ENCODE data around the gene MAS1L.

The MAS1L gene

DNA sequence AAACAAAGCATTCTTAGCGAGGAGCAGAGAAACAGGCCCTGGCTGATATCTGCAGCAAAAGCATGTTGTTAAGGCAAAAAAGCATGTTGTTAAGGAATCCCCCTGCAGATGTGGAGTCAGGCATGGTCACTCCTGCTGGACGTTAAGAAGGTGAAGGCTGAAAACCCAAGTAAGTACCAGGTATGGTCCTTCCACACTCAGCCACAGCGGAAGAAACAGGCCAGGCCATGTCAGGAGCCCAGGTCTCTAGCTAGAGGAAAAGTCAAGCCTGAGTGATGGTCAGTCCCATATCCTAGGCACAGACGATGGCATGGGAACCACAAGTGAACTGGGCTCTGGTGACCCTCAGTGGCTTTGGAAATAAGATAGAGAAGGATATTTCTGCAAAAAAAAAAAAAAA is 32.5 kb upstream of the MAS1L start:
- H3K36me3 ChIP-seq (ENCODE audit: low read depth): no peaks in the 10 kb centered on the region
- no peak for DNase-seq (ENCODE audit: low spot score)
- ATAC-seq (ENCODE audit: low read depth): no peak
- TF ChIP-seq, protein P1, sequence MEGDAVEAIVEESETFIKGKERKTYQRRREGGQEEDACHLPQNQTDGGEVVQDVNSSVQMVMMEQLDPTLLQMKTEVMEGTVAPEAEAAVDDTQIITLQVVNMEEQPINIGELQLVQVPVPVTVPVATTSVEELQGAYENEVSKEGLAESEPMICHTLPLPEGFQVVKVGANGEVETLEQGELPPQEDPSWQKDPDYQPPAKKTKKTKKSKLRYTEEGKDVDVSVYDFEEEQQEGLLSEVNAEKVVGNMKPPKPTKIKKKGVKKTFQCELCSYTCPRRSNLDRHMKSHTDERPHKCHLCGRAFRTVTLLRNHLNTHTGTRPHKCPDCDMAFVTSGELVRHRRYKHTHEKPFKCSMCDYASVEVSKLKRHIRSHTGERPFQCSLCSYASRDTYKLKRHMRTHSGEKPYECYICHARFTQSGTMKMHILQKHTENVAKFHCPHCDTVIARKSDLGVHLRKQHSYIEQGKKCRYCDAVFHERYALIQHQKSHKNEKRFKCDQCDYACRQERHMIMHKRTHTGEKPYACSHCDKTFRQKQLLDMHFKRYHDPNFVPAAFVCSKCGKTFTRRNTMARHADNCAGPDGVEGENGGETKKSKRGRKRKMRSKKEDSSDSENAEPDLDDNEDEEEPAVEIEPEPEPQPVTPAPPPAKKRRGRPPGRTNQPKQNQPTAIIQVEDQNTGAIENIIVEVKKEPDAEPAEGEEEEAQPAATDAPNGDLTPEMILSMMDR (IDR thresholded peaks at IDR 0.05; ENCODE audit: poor library complexity, severe bottlenecking): no peak
- peaks cover 4% of the 10 kb centered on the region for H3K9me3 ChIP-seq (ENCODE audit: severe bottlenecking)
- H3K4me3 ChIP-seq (ENCODE audit: severe bottlenecking): no peak overlapping the region
- peaks cover 10% of the 10 kb centered on the region for H3K27me3 ChIP-seq (ENCODE audit: insufficient read depth, poor library complexity, severe bottlenecking)
- no peak overlapping the region for H3K27ac ChIP-seq (ENCODE audit: poor library complexity, severe bottlenecking)
- H3K4me1 ChIP-seq (ENCODE audit: insufficient read depth, poor library complexity, severe bottlenecking): peaks cover 3% of the 10 kb centered on the region

DNA sequence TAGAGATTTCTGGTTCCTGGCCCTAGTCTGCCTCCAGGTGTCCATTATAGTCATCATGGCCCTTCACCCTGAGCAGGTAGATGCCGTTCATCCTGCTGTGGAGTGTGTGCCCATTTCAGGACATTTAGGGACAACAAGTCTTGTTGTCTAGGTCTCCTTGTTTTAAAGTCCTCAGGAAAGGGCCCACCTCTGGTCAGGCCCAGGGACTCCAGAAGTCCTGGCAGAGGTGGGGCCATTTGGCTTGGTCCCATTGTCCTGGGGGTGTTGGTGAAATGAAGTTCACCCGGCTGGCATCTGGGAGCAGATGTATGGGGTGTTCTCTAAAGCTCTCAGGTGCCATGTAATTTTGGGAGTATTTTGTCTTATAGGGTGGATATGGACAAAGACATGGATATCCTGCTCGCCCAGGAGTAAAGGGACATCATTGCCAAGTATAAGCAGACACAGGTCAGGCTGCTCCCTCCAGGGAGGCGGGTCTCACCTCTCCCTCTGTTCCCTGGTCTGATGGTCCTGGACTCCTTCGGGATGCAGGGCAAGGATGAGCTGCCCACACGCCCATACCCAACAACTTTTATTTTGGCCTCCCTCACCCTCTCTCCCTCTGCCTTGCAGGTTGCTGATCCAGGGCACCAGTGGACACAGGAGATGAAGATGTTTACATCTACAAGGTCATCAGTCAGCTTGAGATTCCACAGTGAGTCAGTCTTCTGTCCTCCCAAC is 31.7 kb upstream of the MAS1L start:
- Histone ChIP-seq H3K27ac (ENCODE audit: poor library complexity, severe bottlenecking) (no peak overlapping the region), H3K4me3 (ENCODE audit: severe bottlenecking) (no peak overlapping the region)

DNA sequence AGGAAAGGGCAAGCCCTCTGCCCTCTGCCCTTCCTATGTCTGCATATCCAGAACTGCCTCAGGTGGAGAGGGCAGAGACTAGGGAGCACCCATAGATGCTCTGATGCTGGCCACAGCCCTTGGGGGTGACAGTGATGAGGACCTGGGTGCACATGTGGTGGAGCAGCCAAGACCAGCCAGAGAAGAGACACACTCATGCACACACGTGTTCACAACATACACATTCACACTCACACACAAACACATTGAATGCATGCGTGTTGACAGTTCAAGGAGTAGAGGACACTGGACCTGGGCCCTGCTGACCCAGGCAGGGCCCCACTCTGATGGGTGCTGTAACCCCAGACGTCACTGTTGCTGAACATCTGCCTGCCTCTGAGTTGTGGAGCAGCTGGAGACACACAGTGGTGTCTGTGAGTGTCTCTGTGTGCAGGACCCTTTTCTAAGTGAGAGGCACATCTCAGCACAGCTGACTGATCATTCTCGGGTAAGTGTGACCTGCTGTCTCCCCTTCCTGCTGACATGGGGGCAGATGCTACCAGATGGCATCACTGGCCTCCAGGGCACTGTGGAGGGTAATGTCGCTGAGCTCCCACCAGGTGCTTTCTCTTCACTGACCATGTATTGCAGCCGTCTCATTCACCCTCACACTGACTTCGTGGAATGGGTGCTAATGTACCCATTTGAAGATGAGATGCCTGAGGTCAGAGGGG is 30.1 kb upstream of the MAS1L start:
- ATAC-seq (ENCODE audit: low read depth) (no peak), DNase-seq (ENCODE audit: low spot score) (no peak)
- no peaks in the 10 kb centered on the region for H3K27me3 ChIP-seq (ENCODE audit: insufficient read depth, poor library complexity, severe bottlenecking)
- H3K9me3 ChIP-seq (ENCODE audit: severe bottlenecking): no peaks in the 10 kb centered on the region
- peaks cover 3% of the 10 kb centered on the region for H3K4me1 ChIP-seq (ENCODE audit: insufficient read depth, poor library complexity, severe bottlenecking)
- no peak overlapping the region for H3K27ac ChIP-seq (ENCODE audit: poor library complexity, severe bottlenecking)
- TF ChIP-seq, protein P1 (IDR thresholded peaks at IDR 0.05; ENCODE audit: poor library complexity, severe bottlenecking): no peak
- H3K36me3 ChIP-seq (ENCODE audit: low read depth): no peaks in the 10 kb centered on the region
- no peak overlapping the region for H3K4me3 ChIP-seq (ENCODE audit: severe bottlenecking)

More for the DNA sequence above, 31.7 kb upstream of the MAS1L start:
- TF ChIP-seq, protein P1 (IDR thresholded peaks at IDR 0.05; ENCODE audit: poor library complexity, severe bottlenecking): no peak
- DNase-seq (ENCODE audit: low spot score) (no peak), ATAC-seq (ENCODE audit: low read depth) (no peak)
- H3K36me3 ChIP-seq (ENCODE audit: low read depth): no peaks in the 10 kb centered on the region
- peaks cover 4% of the 10 kb centered on the region for H3K9me3 ChIP-seq (ENCODE audit: severe bottlenecking)
- peaks cover 2% of the 10 kb centered on the region for H3K27me3 ChIP-seq (ENCODE audit: insufficient read depth, poor library complexity, severe bottlenecking)
- peaks cover 3% of the 10 kb centered on the region for H3K4me1 ChIP-seq (ENCODE audit: insufficient read depth, poor library complexity, severe bottlenecking)

DNA sequence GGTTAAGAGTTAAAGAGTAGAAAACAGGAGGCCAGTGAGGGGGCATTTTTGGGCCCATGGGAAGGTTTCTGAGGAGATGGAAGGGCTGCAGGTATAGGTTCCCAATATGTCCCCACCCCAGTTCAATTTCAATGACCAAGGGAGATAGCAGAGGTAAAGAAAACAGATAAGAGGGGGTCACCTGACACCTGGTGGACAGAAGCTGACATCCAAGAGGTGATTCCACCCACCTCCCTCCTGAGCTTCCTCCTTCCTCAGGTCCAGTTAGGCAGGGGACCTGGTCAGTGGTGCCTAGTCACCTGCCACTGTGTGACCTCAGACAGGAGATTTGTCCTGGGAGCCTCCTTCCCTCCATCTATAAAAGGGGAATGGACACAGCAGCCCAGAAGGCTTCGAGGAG is 29.5 kb upstream of the MAS1L start:
- Histone ChIP-seq H3K27me3 (ENCODE audit: insufficient read depth, poor library complexity, severe bottlenecking) (no peaks in the 10 kb centered on the region), H3K27ac (ENCODE audit: poor library complexity, severe bottlenecking) (no peak overlapping the region), H3K36me3 (ENCODE audit: low read depth) (no peaks in the 10 kb centered on the region), H3K9me3 (ENCODE audit: severe bottlenecking) (no peaks in the 10 kb centered on the region), H3K4me3 (ENCODE audit: severe bottlenecking) (no peak overlapping the region), H3K4me1 (ENCODE audit: insufficient read depth, poor library complexity, severe bottlenecking) (peaks cover 3% of the 10 kb centered on the region)
- TF ChIP-seq, protein P1 (IDR thresholded peaks at IDR 0.05; ENCODE audit: poor library complexity, severe bottlenecking): no peak
- ATAC-seq (ENCODE audit: low read depth): no peak
- DNase-seq (ENCODE audit: low spot score): no peak

DNA sequence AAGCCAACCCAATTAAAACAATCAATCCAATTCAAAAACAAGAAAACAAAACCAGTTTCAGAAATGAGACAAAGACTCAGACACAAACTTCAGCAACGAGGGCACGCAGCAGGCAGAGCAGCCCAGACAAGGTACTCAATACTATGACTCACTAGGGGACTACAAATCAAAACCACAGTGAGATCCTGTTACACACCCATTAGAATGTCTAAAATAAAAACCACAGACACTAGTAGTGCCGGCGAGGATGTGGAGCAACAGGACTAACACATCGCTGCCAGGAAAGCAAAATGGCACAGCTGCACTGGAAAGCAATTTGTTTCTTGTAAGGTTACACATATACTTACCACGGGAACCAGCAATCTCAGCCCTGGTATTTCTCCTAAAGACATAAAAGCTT is 28.4 kb upstream of the MAS1L start:
- H3K36me3 ChIP-seq (ENCODE audit: low read depth): no peaks in the 10 kb centered on the region
- TF ChIP-seq, protein P1 (IDR thresholded peaks at IDR 0.05; ENCODE audit: poor library complexity, severe bottlenecking): no peak
- peak; percentile 100 for ATAC-seq (ENCODE audit: low read depth)
- no peak overlapping the region for H3K27ac ChIP-seq (ENCODE audit: poor library complexity, severe bottlenecking)
- H3K27me3 ChIP-seq (ENCODE audit: insufficient read depth, poor library complexity, severe bottlenecking): no peaks in the 10 kb centered on the region
- DNase-seq (ENCODE audit: low spot score): no peak
- H3K4me1 ChIP-seq (ENCODE audit: insufficient read depth, poor library complexity, severe bottlenecking): peaks cover 3% of the 10 kb centered on the region
- no peak overlapping the region for H3K4me3 ChIP-seq (ENCODE audit: severe bottlenecking)
- H3K9me3 ChIP-seq (ENCODE audit: severe bottlenecking): no peaks in the 10 kb centered on the region

Data from RWPE2 (cell line).